Calu3 (cell line): ENCODE measurements around the gene TROAP. TPM values are rescaled to one million over a fixed set of nuclear protein-coding genes. Genes with fewer than 3 reads are reported as not detected.

ENCODE experiments used
- total RNA-seq: library from RNA; stranded (reverse); gene quantifications from 2 replicates; pipeline ENCODE4 v1.2.3, GENCODE V29; 2022

Gene TROAP
- total RNA-seq, 1 experiment from 2014 or later: 49.8 TPM

Other genes starting within 250 kb of the TROAP start
- gene DHH, start 228.5 kb upstream of the TROAP start, total RNA-seq: not detected in 2 replicates
- 23.3 and 26.4 TPM in 2 replicates for gene LMBR1L, start 212.4 kb upstream of the TROAP start, total RNA-seq
- gene TUBA1B, start 191.9 kb upstream of the TROAP start, total RNA-seq: 690 and 793 TPM in 2 replicates
- 9.2 and 11.5 TPM in 2 replicates for gene TUBA1A, start 134.2 kb upstream of the TROAP start, total RNA-seq
- 469 and 472 TPM in 2 replicates for gene TUBA1C, start 58.2 kb upstream of the TROAP start, total RNA-seq
- not detected in 2 replicates for gene PRPH, start 28.1 kb upstream of the TROAP start, total RNA-seq
- not detected in 2 replicates for gene C1QL4, start 13.9 kb downstream of the TROAP start, total RNA-seq
- gene DNAJC22, start 23.6 kb downstream of the TROAP start, total RNA-seq: 9.6 and 15.7 TPM in 2 replicates
- 23.0 and 23.2 TPM in 2 replicates for gene SPATS2, start 44.2 kb downstream of the TROAP start, total RNA-seq
- gene KCNH3, start 215.8 kb downstream of the TROAP start, total RNA-seq: 0.59 and 2.8 TPM in 2 replicates
- 38.0 and 38.7 TPM in 2 replicates for gene MCRS1, start 244.9 kb downstream of the TROAP start, total RNA-seq